Astrocyte (in vitro differentiated cells and primary cell): Measurements from ENCODE around the gene TRAFD1. TPM values are rescaled to one million over a fixed set of nuclear protein-coding genes. Genes with fewer than 3 reads are reported as not detected.
A peak's percentile ranks its signal among the peaks of the same experiment; 100 is the strongest.

Experiments
- DNase-seq: peaks from one replicate; pipeline ENCODE4 v3.0.0-alpha.2; 2010; ENCODE audit warnings: low read depth
- FAIRE-seq: peaks from 2 replicates; lab custom pipeline; 2011; peaks lifted over from hg19 to GRCh38; lab: Jason Lieb, UNC
- H2AFZ ChIP-seq: 2 replicates; pipeline ENCODE4 v1.6.0; 2012; ENCODE audit warnings: low read depth, low read length, inconsistent platforms
- H3K27ac ChIP-seq: 2 replicates; pipeline ENCODE4 v1.5.1; 2011; ENCODE audit warnings: low read depth, low read length, inconsistent platforms
- H3K27me3 ChIP-seq: 2 replicates; pipeline ENCODE4 v1.6.0; 2011; ENCODE audit warnings: low read length, inconsistent platforms; ENCODE audit not compliant: insufficient read depth
- H3K36me3 ChIP-seq: 2 replicates; pipeline ENCODE4 v1.5.1; 2011; ENCODE audit warnings: low read length, inconsistent platforms; ENCODE audit not compliant: insufficient read depth
- H3K4me1 ChIP-seq: 2 replicates; pipeline ENCODE4 v1.5.1; 2011; ENCODE audit warnings: low read length, inconsistent platforms; ENCODE audit not compliant: insufficient read depth
- H3K4me2 ChIP-seq: 2 replicates; pipeline ENCODE4 v1.6.0; 2012; ENCODE audit warnings: low read length, inconsistent platforms
- H3K4me3 ChIP-seq: 2 replicates; pipeline ENCODE4 v1.5.1; 2011; ENCODE audit warnings: low read depth, mild to moderate bottlenecking, low read length, inconsistent platforms; ENCODE audit not compliant: insufficient read depth
- H3K79me2 ChIP-seq: 2 replicates; pipeline ENCODE4 v1.6.0; 2012; ENCODE audit warnings: mild to moderate bottlenecking, low read length, inconsistent platforms; ENCODE audit not compliant: insufficient read depth
- H3K9ac ChIP-seq: 2 replicates; pipeline ENCODE4 v1.6.0; 2012; ENCODE audit warnings: mild to moderate bottlenecking, low read length, inconsistent platforms
- H3K9me3 ChIP-seq: 2 replicates; pipeline ENCODE4 v1.5.1; 2012; ENCODE audit warnings: low read depth, mild to moderate bottlenecking, low read length, inconsistent platforms; ENCODE audit not compliant: insufficient read depth
- H4K20me1 ChIP-seq: 2 replicates; pipeline ENCODE4 v1.6.0; 2012; ENCODE audit warnings: low read length, inconsistent platforms; ENCODE audit not compliant: insufficient read depth
- H3K27ac Mint-ChIP-seq: one replicate; pipeline ENCODE4 v1.8.0; 2021; ENCODE audit warnings: mild to moderate bottlenecking, mixed read lengths; ENCODE audit not compliant: unreplicated experiment
- H3K27me3 Mint-ChIP-seq: one replicate; pipeline ENCODE4 v1.8.0; 2021; ENCODE audit warnings: low read depth, mixed read lengths; ENCODE audit not compliant: unreplicated experiment
- H3K36me3 Mint-ChIP-seq: one replicate; pipeline ENCODE4 v1.8.0; 2021; ENCODE audit warnings: low read depth, mixed read lengths; ENCODE audit not compliant: unreplicated experiment
- H3K4me1 Mint-ChIP-seq: one replicate; pipeline ENCODE4 v1.8.0; 2021; ENCODE audit warnings: low read depth, mixed read lengths; ENCODE audit not compliant: unreplicated experiment
- H3K4me3 Mint-ChIP-seq: one replicate; pipeline ENCODE4 v1.8.0; 2021; ENCODE audit warnings: mild to moderate bottlenecking, moderate library complexity, mixed read lengths; ENCODE audit not compliant: unreplicated experiment
- H3K9me3 Mint-ChIP-seq: one replicate; pipeline ENCODE4 v1.8.0; 2021; ENCODE audit warnings: mild to moderate bottlenecking, mixed read lengths; ENCODE audit not compliant: unreplicated experiment
- CTCF ChIP-seq: IDR thresholded peaks from 2 replicates; pipeline ENCODE4 v1.5.1; 2011; ENCODE audit warnings: low read depth, mild to moderate bottlenecking, inconsistent platforms, low read length, moderate library complexity; ENCODE audit not compliant: insufficient read depth
- EZH2 ChIP-seq: IDR thresholded peaks from 2 replicates; pipeline ENCODE4 v1.6.1; 2012; ENCODE audit warnings: mild to moderate bottlenecking, low read length, inconsistent platforms; ENCODE audit not compliant: insufficient read depth
- total RNA-seq: library from RNA; stranded (reverse); gene quantifications from 2 replicates; pipeline ENCODE4 v1.2.1, GENCODE V29; 2021

TRAFD1 gene
- total RNA-seq, 1 donor from 2014 or later, result 35.6 TPM

- peak overlapping the region; percentile 38 for H3K9ac ChIP-seq
- Mint-ChIP-seq H3K27ac (peak overlapping the region; percentile 28), H3K36me3 (no peaks in the 10 kb centered on the region), H3K4me3 (no peak overlapping the region), H3K9me3 (no peaks in the 10 kb centered on the region), H3K27me3 (no peaks in the 10 kb centered on the region), H3K4me1 (peaks cover 9% of the 10 kb centered on the region)
- DNase-seq (peak; percentile 66), FAIRE-seq (no peak)
- peak overlapping the region; percentile 62 for H3K27ac ChIP-seq
- no peaks in the 10 kb centered on the region for H4K20me1 ChIP-seq
- no peaks in the 10 kb centered on the region for H3K36me3 ChIP-seq
- no peaks in the 10 kb centered on the region for H3K27me3 ChIP-seq
- peaks cover 12% of the 10 kb centered on the region for H3K4me1 ChIP-seq
- H3K4me3 ChIP-seq, result no peak overlapping the region
- TF ChIP-seq CTCF (no peak), EZH2 (no peak)
- no peaks in the 10 kb centered on the region for H3K79me2 ChIP-seq
- peak overlapping the region; percentile 71 for H3K4me2 ChIP-seq
- H2AFZ ChIP-seq, result peak overlapping the region; percentile 72
- no peaks in the 10 kb centered on the region for H3K9me3 ChIP-seq
Observed at GRCh38 chr12:112116232-112117060, 8.9 kb upstream of the TRAFD1 start.

GRCh38 chr12:112117685-112118084, 7.7 kb upstream of the TRAFD1 start:
- H3K9me3 Mint-ChIP-seq, result no peaks in the 10 kb centered on the region
- no peaks in the 10 kb centered on the region for H3K36me3 Mint-ChIP-seq
- no peak overlapping the region for H3K27ac ChIP-seq
- H3K27me3 ChIP-seq, result no peaks in the 10 kb centered on the region
- H3K4me3 ChIP-seq, result no peak overlapping the region
- H3K4me2 ChIP-seq, result no peak overlapping the region
- no peaks in the 10 kb centered on the region for H3K9me3 ChIP-seq
- no peaks in the 10 kb centered on the region for H3K27me3 Mint-ChIP-seq
- no peaks in the 10 kb centered on the region for H3K79me2 ChIP-seq
- no peak overlapping the region for H3K9ac ChIP-seq
- peaks cover 20% of the 10 kb centered on the region for H3K4me1 ChIP-seq
- no peak overlapping the region for H3K4me3 Mint-ChIP-seq
- DNase-seq (no peak), FAIRE-seq (no peak)
- H2AFZ ChIP-seq, result no peak overlapping the region
- H3K27ac Mint-ChIP-seq, result no peak overlapping the region
- peaks cover 14% of the 10 kb centered on the region for H3K4me1 Mint-ChIP-seq
- TF ChIP-seq CTCF (no peak), EZH2 (no peak)
- no peaks in the 10 kb centered on the region for H4K20me1 ChIP-seq
- H3K36me3 ChIP-seq, result no peaks in the 10 kb centered on the region
